Endothelial cell of umbilical vein (primary cell): ENCODE data around the gene BATF.

Experiments
- CTCF ChIP-seq, 2 donors: IDR thresholded peaks; 1 replicate in 1 of 2; 2 replicates in 1 of 2; pipeline ENCODE4 v1.5.1; 2011; ENCODE audit warnings: low read length in 2 of 2, mild to moderate bottlenecking in 2 of 2, moderate library complexity in 2 of 2, control low read depth in 1 of 2, inconsistent platforms in 1 of 2, low read depth in 1 of 2; ENCODE audit not compliant: insufficient read depth in 1 of 2; ENCODE audit errors: extremely low read depth in 1 of 2
- POLR2AphosphoS5 ChIP-seq: IDR thresholded peaks from 2 replicates; pipeline ENCODE4 v1.6.1; 2012; ENCODE audit warnings: low read depth, mild to moderate bottlenecking, control low read depth, low read length, moderate library complexity; ENCODE audit not compliant: insufficient read depth

GRCh38 chr14:75484711-75485429 is 37.4 kb upstream of the BATF start:
- TF ChIP-seq POLR2AphosphoS5 = no peak
- no peak for TF ChIP-seq CTCF (IDR thresholded peaks at IDR 0.05; ENCODE audit: extremely low read depth in 1 of 2, insufficient read depth in 1 of 2, low read depth in 1 of 2, low read length in 2 of 2)
